ENCODE data around the gene PPP2R1B.

Gene PPP2R1B

GRCh38 chr11:111779118-111779517 lies 12.9 kb upstream of the PPP2R1B start:
- Histone ChIP-seq H4K20me1 (ENCODE audit: low read depth, low read length) (no peaks in the 10 kb centered on the region), H3K4me2 (ENCODE audit: low read depth, low read length, poor library complexity, severe bottlenecking) (no peak overlapping the region), H2AFZ (ENCODE audit: low read depth, low read length, severe bottlenecking) (no peak overlapping the region), H3K4me3 (ENCODE audit: insufficient read depth, low read length, poor library complexity, severe bottlenecking) (no peak overlapping the region), H3K27ac (ENCODE audit: low read depth, low read length) (no peak overlapping the region), H3K9me3 (ENCODE audit: insufficient read depth, low read length) (no peaks in the 10 kb centered on the region), H3K9ac (ENCODE audit: low read length) (no peak overlapping the region), H3K79me2 (ENCODE audit: insufficient read depth, low read length) (no peaks in the 10 kb centered on the region), H3K27me3 (ENCODE audit: low read length) (no peaks in the 10 kb centered on the region), H3K9me2 (replicated peaks; ENCODE audit: insufficient read depth, low read length) (no peaks in the 10 kb centered on the region), H3K36me3 (ENCODE audit: low read length) (no peaks in the 10 kb centered on the region), H3F3A (ENCODE audit: insufficient read depth) (peaks cover 12% of the 10 kb centered on the region)
- TF ChIP-seq CTCF (IDR thresholded peaks at IDR 0.05; ENCODE audit: insufficient read depth, low read length, poor library complexity, severe bottlenecking) (no peak), EZH2phosphoT487 (conservative IDR thresholded peaks at IDR 0.05; ENCODE audit: low read length) (no peak)

- Histone ChIP-seq H3K9me3 (ENCODE audit: insufficient read depth, low read length) (no peaks in the 10 kb centered on the region), H3K36me3 (ENCODE audit: low read length) (no peaks in the 10 kb centered on the region), H4K20me1 (ENCODE audit: low read depth, low read length) (no peaks in the 10 kb centered on the region), H3K27me3 (ENCODE audit: low read length) (no peaks in the 10 kb centered on the region), H3F3A (ENCODE audit: insufficient read depth) (peaks cover 8% of the 10 kb centered on the region), H3K9me2 (replicated peaks; ENCODE audit: insufficient read depth, low read length) (no peaks in the 10 kb centered on the region), H3K4me3 (ENCODE audit: insufficient read depth, low read length, poor library complexity, severe bottlenecking) (no peak overlapping the region), H3K27ac (ENCODE audit: low read depth, low read length) (no peak overlapping the region), H3K79me2 (ENCODE audit: insufficient read depth, low read length) (no peaks in the 10 kb centered on the region), H2AFZ (ENCODE audit: low read depth, low read length, severe bottlenecking) (no peak overlapping the region), H3K4me2 (ENCODE audit: low read depth, low read length, poor library complexity, severe bottlenecking) (no peak overlapping the region), H3K9ac (ENCODE audit: low read length) (no peak overlapping the region)
- TF ChIP-seq EZH2phosphoT487 (conservative IDR thresholded peaks at IDR 0.05; ENCODE audit: low read length) (no peak), CTCF (IDR thresholded peaks at IDR 0.05; ENCODE audit: insufficient read depth, low read length, poor library complexity, severe bottlenecking) (no peak)
Measured at GRCh38 chr11:111778047-111778558, 11.9 kb upstream of the PPP2R1B start.

- Histone ChIP-seq H3K36me3 (ENCODE audit: low read length) (no peaks in the 10 kb centered on the region), H3K79me2 (ENCODE audit: insufficient read depth, low read length) (no peaks in the 10 kb centered on the region), H4K20me1 (ENCODE audit: low read depth, low read length) (no peaks in the 10 kb centered on the region), H3K4me2 (ENCODE audit: low read depth, low read length, poor library complexity, severe bottlenecking) (peak overlapping the region; percentile 47), H3K9me3 (ENCODE audit: insufficient read depth, low read length) (no peaks in the 10 kb centered on the region), H3K9me2 (replicated peaks; ENCODE audit: insufficient read depth, low read length) (no peaks in the 10 kb centered on the region), H3K4me3 (ENCODE audit: insufficient read depth, low read length, poor library complexity, severe bottlenecking) (no peak overlapping the region), H2AFZ (ENCODE audit: low read depth, low read length, severe bottlenecking) (peak overlapping the region; percentile 11), H3K27ac (ENCODE audit: low read depth, low read length) (peak overlapping the region; percentile 67), H3F3A (ENCODE audit: insufficient read depth) (peaks cover 8% of the 10 kb centered on the region), H3K27me3 (ENCODE audit: low read length) (no peaks in the 10 kb centered on the region), H3K9ac (ENCODE audit: low read length) (peak overlapping the region; percentile 7; the same call in 1 of the 2 replicates)
- TF ChIP-seq CTCF (IDR thresholded peaks at IDR 0.05; ENCODE audit: insufficient read depth, low read length, poor library complexity, severe bottlenecking) (peak; percentile 54), EZH2phosphoT487 (conservative IDR thresholded peaks at IDR 0.05; ENCODE audit: low read length) (no peak)
Measured at GRCh38 chr11:111777094-111778046, 11.2 kb upstream of the PPP2R1B start.

Data from SU-DHL-6 (cell line).